HepG2 (cell line): ENCODE data around the gene ARRDC1. TPM values are rescaled to one million over a fixed set of nuclear protein-coding genes. Genes with fewer than 3 reads are reported as not detected.

ENCODE experiments used
- ATAC-seq: fragments of 200-7000 bp; cut with Tn5 transposase; 3 replicates; pipeline ENCODE4 v1.9.1; 2020; ENCODE audit warnings: mild to moderate bottlenecking, moderate library complexity
- BruUV-seq: library from RNA; stranded (reverse); fragments of 400-500 nt; replicated peaks from 2 replicates; lab custom pipeline; 2021; lab: Mats Ljungman, UMichigan
- CTCF ChIA-PET: fragments of 300-600 bp; formaldehyde crosslinking; extraction: SDS; loops from one replicate; lab custom pipeline; 2021; ENCODE audit warnings: low total read pairs, inconsistent platforms, low intra/inter-chr PET ratio; lab: Yijun Ruan, JAX
- POLR2A ChIA-PET: fragments of 350-600 bp; sonication (Branson Sonifier 250); formaldehyde crosslinking; loops from one replicate; lab custom pipeline; 2020; ENCODE audit warnings: antibody characterized with exemption, inconsistent platforms; lab: Yijun Ruan, JAX
- DNase-seq: peaks from one replicate; pipeline ENCODE4 v3.0.0-alpha.2; 2015; ENCODE audit warnings: low spot score
- FAIRE-seq: peaks from 3 replicates; lab custom pipeline; 2011; peaks lifted over from hg19 to GRCh38; lab: Jason Lieb, UNC
- H2AFZ ChIP-seq: one replicate; pipeline ENCODE4 v1.6.1; 2011; ENCODE audit warnings: low read length, inconsistent platforms
- H3K27ac ChIP-seq: fragments of 300-600 bp; 3 replicates; pipeline ENCODE4 v1.8.0; 2011; ENCODE audit warnings: mixed run types, mild to moderate bottlenecking, mixed read lengths, low read length, inconsistent platforms; ENCODE audit not compliant: insufficient read depth; ENCODE audit errors: extremely low read length
- H3K27me3 ChIP-seq, 2 experiments: fragments of 200-600 bp in 1 of 2; 2 replicates in 1 of 2; 3 replicates in 1 of 2; pipeline versions ENCODE4 v1.6.0 to v1.8.0; 2011; ENCODE audit warnings: low read length in 2 of 2, mild to moderate bottlenecking in 2 of 2, moderate library complexity in 2 of 2, inconsistent platforms in 1 of 2; ENCODE audit not compliant: insufficient read depth in 2 of 2, control insufficient read depth in 1 of 2
- H3K36me3 ChIP-seq, 2 experiments: fragments of 200-600 bp in 1 of 2; replicated peaks in 1 of 2; 2 replicates in 1 of 2; 3 replicates in 1 of 2; pipeline versions ENCODE4 v1.5.1 to v1.8.0; 2011; ENCODE audit warnings: low read length in 2 of 2, inconsistent platforms in 1 of 2; ENCODE audit not compliant: insufficient read depth in 2 of 2, control insufficient read depth in 1 of 2
- H3K4me1 ChIP-seq: 2 replicates; pipeline ENCODE4 v1.5.1; 2012; ENCODE audit warnings: low read length, inconsistent platforms; ENCODE audit not compliant: insufficient read depth
- H3K4me2 ChIP-seq: 2 replicates; pipeline ENCODE4 v1.6.0; 2011; ENCODE audit warnings: low read depth, low read length, inconsistent platforms
- H3K4me3 ChIP-seq, 3 experiments: fragments of 200-600 bp in 1 of 3; sonication (generic), shearing (Covaris generic) in 1 of 3; replicated peaks in 1 of 3; 2 replicates each; pipeline ENCODE4 v1.5.1; 2011 to 2016; ENCODE audit warnings: low read length in 3 of 3, inconsistent platforms in 2 of 3, low read depth in 2 of 3, mild to moderate bottlenecking in 2 of 3, control low read depth in 1 of 3, mixed read lengths in 1 of 3; ENCODE audit not compliant: insufficient read depth in 1 of 3
- H3K79me2 ChIP-seq: one replicate; pipeline ENCODE4 v1.6.1; 2011; ENCODE audit warnings: low read length, inconsistent platforms; ENCODE audit not compliant: insufficient read depth
- H3K9ac ChIP-seq: 2 replicates; pipeline ENCODE4 v1.6.0; 2011; ENCODE audit warnings: mild to moderate bottlenecking, low read depth, low read length, inconsistent platforms; ENCODE audit not compliant: insufficient read depth
- H3K9me3 ChIP-seq: 2 replicates; pipeline ENCODE4 v1.5.1; 2012; ENCODE audit warnings: mild to moderate bottlenecking, low read length
- H4K20me1 ChIP-seq: 2 replicates; pipeline ENCODE4 v1.6.0; 2011; ENCODE audit warnings: inconsistent platforms, mild to moderate bottlenecking, low read length, moderate library complexity; ENCODE audit not compliant: insufficient read depth
- ZFP36L1 ChIP-seq: sonication (generic); formaldehyde crosslinking; IDR thresholded peaks from 2 replicates; pipeline ENCODE4 v1.8.0; 2022; ENCODE audit warnings: mild to moderate bottlenecking, missing genetic modification reagents, moderate library complexity
- ZMYM3 ChIP-seq: sonication (generic); formaldehyde crosslinking; IDR thresholded peaks from 2 replicates; pipeline ENCODE4 v1.5.1; 2020; ENCODE audit warnings: mild to moderate bottlenecking, missing genetic modification reagents
- ZNF235 ChIP-seq: sonication (generic); formaldehyde crosslinking; IDR thresholded peaks from 2 replicates; pipeline ENCODE4 v1.8.1; 2023; ENCODE audit warnings: mild to moderate bottlenecking, missing genetic modification reagents, borderline replicate concordance
- ZNF510 ChIP-seq: sonication (generic); formaldehyde crosslinking; IDR thresholded peaks from 2 replicates; pipeline ENCODE4 v1.4.0; 2020; ENCODE audit warnings: low read depth, mild to moderate bottlenecking, missing genetic modification reagents
- WGBS: methylation state at CpG from one replicate; pipeline ENCODE4 v1.1.6; 2017; ENCODE audit warnings: low lambda C conversion rate; 5-methylcytosine and 5-hydroxymethylcytosine counted together
- in situ Hi-C: cut with HindIII; loops from 2 replicates; pipeline ENCODE4 v1.10.0; 2017; ENCODE audit warnings: low pct_unique_long_range_greater_than_20kb; ENCODE audit not compliant: extremely low pct_ligation_motif_present
- intact Hi-C: fragments of 100-400 bp; cut with micrococcal nuclease; formaldehyde crosslinking; loops from one replicate; pipeline ENCODE4 v1.10.0; 2022; ENCODE audit not compliant: unreplicated experiment
- polyA plus RNA-seq, 8 experiments: library from polyadenylated mRNA; depleted of rRNA in 3 of 8; stranded (reverse) in 7 of 8; unstranded in 1 of 8; fragments of >200 nt; fragmentation: Illumina TruSeq in 4 of 8; extraction: Trizol in 4 of 8; gene quantifications; 2 replicates each; pipeline versions ENCODE4 v1.2.1 to v1.2.3, GENCODE V29; 2011 to 2016; ENCODE audit warnings: low read depth in 4 of 8, missing spikeins in 1 of 8, mixed read lengths in 1 of 8; ENCODE audit not compliant: insufficient read depth in 1 of 8
- total RNA-seq, 5 experiments: library from RNA; depleted of rRNA; stranded (reverse); fragments of >200 nt; fragmentation: Illumina TruSeq; extraction: Trizol; gene quantifications; 2 replicates each; pipeline ENCODE4 v1.2.3, GENCODE V29; 2016; ENCODE audit warnings: low read depth in 1 of 5
- TF ChIP-seq, protein P1 (sequence below): IDR thresholded peaks from 2 replicates; pipeline ENCODE4 v1.6.1; 2016
- TF ChIP-seq, protein P2 (sequence below): sonication (generic); formaldehyde crosslinking; conservative IDR thresholded peaks from 2 replicates; pipeline ENCODE4 v1.8.0; 2022; ENCODE audit warnings: low read depth, missing genetic modification reagents

Gene ARRDC1
- total and polyA plus RNA-seq, 2 of the 13 experiments (the other 11 are each of a cell fraction or from before 2014, with no cell fraction given) = 21.7 to 44.4 TPM

DNA sequence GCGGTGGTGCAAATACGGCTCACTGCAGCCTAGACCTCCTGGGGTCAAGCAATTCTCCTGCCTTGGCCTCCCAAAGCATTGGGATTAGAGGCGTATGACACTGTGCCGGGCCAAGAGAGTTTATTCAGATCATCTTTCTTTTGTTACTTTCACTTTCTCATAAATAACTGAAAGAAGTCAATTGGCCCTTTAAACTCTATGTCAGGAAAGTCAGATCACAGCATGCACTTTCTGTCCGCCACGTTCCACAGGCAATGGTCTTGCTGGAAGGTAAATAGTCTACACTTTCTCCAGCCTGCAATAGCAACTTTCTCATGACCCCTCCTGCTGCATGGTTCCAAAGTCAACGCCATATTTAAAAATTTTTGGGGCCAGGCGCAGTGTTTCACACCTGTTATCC lies 6.5 kb upstream of the ARRDC1 start:
- CTCF ChIA-PET = no interaction called here
- peak overlapping the region; percentile 54 for H2AFZ ChIP-seq
- H3K9me3 ChIP-seq = no peaks in the 10 kb centered on the region
- TF ChIP-seq, protein P1, sequence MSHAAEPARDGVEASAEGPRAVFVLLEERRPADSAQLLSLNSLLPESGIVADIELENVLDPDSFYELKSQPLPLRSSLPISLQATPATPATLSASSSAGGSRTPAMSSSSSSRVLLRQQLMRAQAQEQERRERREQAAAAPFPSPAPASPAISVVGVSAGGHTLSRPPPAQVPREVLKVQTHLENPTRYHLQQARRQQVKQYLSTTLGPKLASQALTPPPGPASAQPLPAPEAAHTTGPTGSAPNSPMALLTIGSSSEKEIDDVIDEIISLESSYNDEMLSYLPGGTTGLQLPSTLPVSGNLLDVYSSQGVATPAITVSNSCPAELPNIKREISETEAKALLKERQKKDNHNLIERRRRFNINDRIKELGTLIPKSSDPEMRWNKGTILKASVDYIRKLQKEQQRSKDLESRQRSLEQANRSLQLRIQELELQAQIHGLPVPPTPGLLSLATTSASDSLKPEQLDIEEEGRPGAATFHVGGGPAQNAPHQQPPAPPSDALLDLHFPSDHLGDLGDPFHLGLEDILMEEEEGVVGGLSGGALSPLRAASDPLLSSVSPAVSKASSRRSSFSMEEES (CRISPR knock-in tag) = no peak
- 0 out of 2 replicates have a peak, but pooled peaks have one; percentile 30 for TF ChIP-seq ZNF235
- TF ChIP-seq ZMYM3 (CRISPR knock-in tag) = no peak
- TF ChIP-seq, all 625 proteins: peak for 1
- intact Hi-C loops (no loop called here), in situ Hi-C loops (no loop called here)
- no TSS peak for BruUV-seq
- Histone ChIP-seq H3K4me1 (peaks cover 37% of the 10 kb centered on the region), H3K79me2 (no peaks in the 10 kb centered on the region), H3K36me3 (no peaks in the 10 kb centered on the region), H3K4me2 (peak overlapping the region; percentile 65), H3K9ac (peak overlapping the region; percentile 8; the same call in 1 of the 2 replicates), H3K27ac (no peak overlapping the region), H4K20me1 (no peaks in the 10 kb centered on the region), H3K27me3 (peaks cover 0 to 12% of the 10 kb centered on the region in 2 experiments; a peak in 3 of 5 replicates), H3K4me3 (peak overlapping the region in 2 of 3 experiments; percentile 28 to 38; a peak in 3 of 6 replicates)
- DNase-seq (no peak), FAIRE-seq (no peak), ATAC-seq (peak; percentile 17)
- 20% methylated on average over 7 of the region's 8 CpGs for WGBS
- POLR2A ChIA-PET = interaction anchor here (1.3 kb wide), 1 partner anchor 9 kb away, joined by 3 read pairs; no protein-coding TSS in a partner anchor

GRCh38 chr9:137602661-137603060 lies 2.8 kb upstream of the ARRDC1 start:
- Histone ChIP-seq H3K79me2 (peaks cover 14% of the 10 kb centered on the region), H3K4me2 (peak overlapping the region; percentile 47), H3K9me3 (no peaks in the 10 kb centered on the region), H3K4me3 (no peak overlapping the region), H3K9ac (peak overlapping the region; percentile 1; the same call in 1 of the 2 replicates), H3K27me3 (peaks cover 1 to 17% of the 10 kb centered on the region in 2 experiments; a peak in 4 of 5 replicates), H4K20me1 (no peaks in the 10 kb centered on the region; the same call in 1 of the 2 replicates), H3K27ac (no peak overlapping the region), H2AFZ (peak overlapping the region; percentile 31), H3K4me1 (peaks cover 48% of the 10 kb centered on the region), H3K36me3 (no peaks in the 10 kb centered on the region)
- no TSS peak for BruUV-seq
- DNase-seq (no peak), FAIRE-seq (no peak), ATAC-seq (no peak)
- intact Hi-C loops (no loop called here), in situ Hi-C loops (no loop called here)
- TF ChIP-seq ZNF510 (no peak), ZFP36L1 (no peak)
- TF ChIP-seq, protein P2, sequence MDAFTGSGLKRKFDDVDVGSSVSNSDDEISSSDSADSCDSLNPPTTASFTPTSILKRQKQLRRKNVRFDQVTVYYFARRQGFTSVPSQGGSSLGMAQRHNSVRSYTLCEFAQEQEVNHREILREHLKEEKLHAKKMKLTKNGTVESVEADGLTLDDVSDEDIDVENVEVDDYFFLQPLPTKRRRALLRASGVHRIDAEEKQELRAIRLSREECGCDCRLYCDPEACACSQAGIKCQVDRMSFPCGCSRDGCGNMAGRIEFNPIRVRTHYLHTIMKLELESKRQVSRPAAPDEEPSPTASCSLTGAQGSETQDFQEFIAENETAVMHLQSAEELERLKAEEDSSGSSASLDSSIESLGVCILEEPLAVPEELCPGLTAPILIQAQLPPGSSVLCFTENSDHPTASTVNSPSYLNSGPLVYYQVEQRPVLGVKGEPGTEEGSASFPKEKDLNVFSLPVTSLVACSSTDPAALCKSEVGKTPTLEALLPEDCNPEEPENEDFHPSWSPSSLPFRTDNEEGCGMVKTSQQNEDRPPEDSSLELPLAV (CRISPR knock-in tag) = no peak
- WGBS = 2% methylated on average over 3 of the region's 3 CpGs
- ChIA-PET POLR2A (no interaction called here), CTCF (no interaction called here)
